ENCODE measurements around the gene MBD5.

GRCh38 chr2:148021886-148022285 lies 995 bp downstream of the MBD5 start:
- no peak for TF ChIP-seq CTCF (IDR thresholded peaks at IDR 0.05)
- no peak for TF ChIP-seq POLR2A (IDR thresholded peaks at IDR 0.05)

Data from adrenal gland (tissue), 5 donors.